Mesothelial cell of epicardium (in vitro differentiated cells): Measurements from ENCODE around the gene ACTN3. TPM values are rescaled to one million over a fixed set of nuclear protein-coding genes. Genes with fewer than 3 reads are reported as not detected.
"Not testable (repeated sequence)": the region's sequence is repeated elsewhere in the genome, so short reads cannot be mapped to it uniquely, and the experiment has no call there.

Experiments used
- DNase-seq, 2 experiments: peaks; one replicate each; pipeline ENCODE4 v3.0.0; 2021; ENCODE audit warnings: low spot score in 2 of 2; ENCODE audit not compliant: unreplicated experiment in 2 of 2
- H3K27ac Mint-ChIP-seq: 2 replicates; pipeline ENCODE4 v1.8.0; 2021; ENCODE audit warnings: mixed read lengths
- H3K27me3 Mint-ChIP-seq: 2 replicates; pipeline ENCODE4 v1.8.0; 2021; ENCODE audit warnings: low read depth, mixed read lengths
- H3K36me3 Mint-ChIP-seq: 2 replicates; pipeline ENCODE4 v1.8.0; 2021; ENCODE audit warnings: mixed read lengths
- H3K4me1 Mint-ChIP-seq: 2 replicates; pipeline ENCODE4 v1.8.0; 2021; ENCODE audit warnings: mixed read lengths
- H3K4me3 Mint-ChIP-seq: 2 replicates; pipeline ENCODE4 v1.8.0; 2021; ENCODE audit warnings: mild to moderate bottlenecking, moderate library complexity, mixed read lengths
- H3K9me3 Mint-ChIP-seq: 2 replicates; pipeline ENCODE4 v1.8.0; 2021; ENCODE audit warnings: mixed read lengths
- total RNA-seq: library from RNA; stranded (reverse); gene quantifications from 3 replicates; pipeline ENCODE4 v1.2.1, GENCODE V29; 2021
- TF ChIP-seq, protein P1 (sequence below): fragments of 200-600 bp; sonication (generic); IDR thresholded peaks from one replicate; pipeline ENCODE4 v1.5.0; 2021; ENCODE audit warnings: antibody characterized with exemption; ENCODE audit not compliant: unreplicated experiment

Gene ACTN3
- total RNA-seq, 1 donor from 2014 or later = 0.13 TPM

DNA sequence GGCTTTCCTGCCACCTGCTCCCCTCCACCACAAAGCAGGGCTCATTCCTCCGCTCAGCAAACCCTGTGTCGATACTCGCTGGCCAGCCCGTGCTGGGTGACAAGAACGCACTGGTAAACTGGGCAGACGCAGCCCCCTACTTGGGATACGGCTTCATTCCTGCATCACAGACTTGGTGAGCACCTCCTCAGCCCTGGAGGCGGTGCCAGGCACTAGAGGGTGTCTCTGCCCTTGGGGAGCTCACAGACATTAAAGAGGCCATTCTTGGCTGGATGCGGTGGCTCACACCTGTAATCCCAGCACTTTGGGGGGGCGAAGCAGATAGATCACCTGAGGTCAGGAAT, 6.9 kb upstream of the ACTN3 start:
- no peak overlapping the region for H3K4me3 Mint-ChIP-seq
- DNase-seq = no peak
- TF ChIP-seq, protein P1, sequence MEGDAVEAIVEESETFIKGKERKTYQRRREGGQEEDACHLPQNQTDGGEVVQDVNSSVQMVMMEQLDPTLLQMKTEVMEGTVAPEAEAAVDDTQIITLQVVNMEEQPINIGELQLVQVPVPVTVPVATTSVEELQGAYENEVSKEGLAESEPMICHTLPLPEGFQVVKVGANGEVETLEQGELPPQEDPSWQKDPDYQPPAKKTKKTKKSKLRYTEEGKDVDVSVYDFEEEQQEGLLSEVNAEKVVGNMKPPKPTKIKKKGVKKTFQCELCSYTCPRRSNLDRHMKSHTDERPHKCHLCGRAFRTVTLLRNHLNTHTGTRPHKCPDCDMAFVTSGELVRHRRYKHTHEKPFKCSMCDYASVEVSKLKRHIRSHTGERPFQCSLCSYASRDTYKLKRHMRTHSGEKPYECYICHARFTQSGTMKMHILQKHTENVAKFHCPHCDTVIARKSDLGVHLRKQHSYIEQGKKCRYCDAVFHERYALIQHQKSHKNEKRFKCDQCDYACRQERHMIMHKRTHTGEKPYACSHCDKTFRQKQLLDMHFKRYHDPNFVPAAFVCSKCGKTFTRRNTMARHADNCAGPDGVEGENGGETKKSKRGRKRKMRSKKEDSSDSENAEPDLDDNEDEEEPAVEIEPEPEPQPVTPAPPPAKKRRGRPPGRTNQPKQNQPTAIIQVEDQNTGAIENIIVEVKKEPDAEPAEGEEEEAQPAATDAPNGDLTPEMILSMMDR = no peak
- no peaks in the 10 kb centered on the region for H3K27me3 Mint-ChIP-seq
- peaks cover 5% of the 10 kb centered on the region for H3K4me1 Mint-ChIP-seq
- no peaks in the 10 kb centered on the region for H3K9me3 Mint-ChIP-seq
- H3K27ac Mint-ChIP-seq = no peak overlapping the region
- H3K36me3 Mint-ChIP-seq = peaks cover 33% of the 10 kb centered on the region

DNA sequence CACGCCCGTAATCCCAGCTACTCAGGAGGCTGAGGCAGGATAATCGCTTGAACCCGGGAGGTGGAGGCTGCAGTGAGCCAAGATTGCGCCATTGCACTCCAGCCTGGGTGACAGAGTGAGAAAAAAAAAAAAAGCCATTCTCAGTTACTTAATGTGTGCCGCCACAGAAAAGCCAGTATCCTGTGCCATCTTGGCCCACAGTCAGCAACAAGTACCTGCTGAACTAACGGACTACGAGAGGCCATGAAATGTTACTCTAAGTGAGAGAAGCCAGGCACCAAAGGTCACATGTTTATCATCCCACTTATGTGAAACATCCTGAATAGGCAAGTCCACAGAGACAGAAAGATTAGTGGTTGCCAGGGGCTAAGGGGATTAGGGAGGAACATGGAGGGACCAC, 6.1 kb upstream of the ACTN3 start:
- not testable (repeated sequence) for H3K4me3 Mint-ChIP-seq, H3K9me3 Mint-ChIP-seq, H3K4me1 Mint-ChIP-seq, H3K27ac Mint-ChIP-seq, H3K27me3 Mint-ChIP-seq, DNase-seq
- peaks cover 29% of the 10 kb centered on the region for H3K36me3 Mint-ChIP-seq

DNA sequence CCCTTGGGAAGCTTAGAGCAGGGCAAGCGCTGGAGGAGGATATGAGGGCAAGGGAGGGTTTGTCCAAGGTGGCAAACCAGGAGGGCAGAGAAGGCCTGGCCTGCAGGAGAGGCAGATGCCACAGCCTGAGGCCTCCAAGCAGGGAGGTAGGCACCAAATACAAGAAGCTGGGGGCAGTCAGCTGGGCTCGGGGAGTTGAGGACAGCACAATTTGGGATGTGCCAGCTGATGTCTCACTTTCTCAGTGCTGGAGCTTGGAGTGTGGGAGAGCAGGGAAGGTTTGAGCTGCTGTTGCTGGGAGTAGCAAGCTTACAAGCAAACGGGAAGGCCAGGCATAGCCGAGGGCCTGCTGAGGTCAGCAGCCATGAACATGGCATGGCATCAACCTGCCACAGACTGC, 4.8 kb upstream of the ACTN3 start:
- Mint-ChIP-seq H3K27me3 (peaks cover 3% of the 10 kb centered on the region), H3K27ac (no peak overlapping the region), H3K36me3 (peaks cover 26% of the 10 kb centered on the region), H3K4me3 (no peak overlapping the region), H3K4me1 (peaks cover 13% of the 10 kb centered on the region), H3K9me3 (no peaks in the 10 kb centered on the region)
- no peak for DNase-seq
- TF ChIP-seq, protein P1 = no peak

DNA sequence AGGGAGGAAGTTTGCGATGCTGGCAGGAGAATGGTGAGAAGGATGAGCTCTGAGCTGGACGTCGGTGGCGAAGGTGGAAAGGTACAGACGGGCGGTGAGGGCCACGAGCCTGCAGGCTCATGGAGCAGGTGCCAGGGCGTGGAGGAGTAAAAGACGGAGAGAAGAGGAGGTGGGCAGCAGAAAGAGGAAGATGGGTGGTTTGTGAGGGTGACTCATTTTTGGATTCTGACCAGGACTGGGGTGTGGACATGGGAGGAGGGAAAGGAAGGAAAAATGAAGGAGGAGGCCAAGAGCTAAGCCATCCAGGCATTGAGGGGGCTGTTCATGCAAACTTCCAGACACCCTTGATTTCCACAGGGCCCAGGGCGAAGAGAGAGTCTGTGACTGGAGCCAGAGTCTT, 4.3 kb upstream of the ACTN3 start:
- Mint-ChIP-seq H3K4me3 (no peak overlapping the region), H3K27ac (no peak overlapping the region), H3K4me1 (peaks cover 13% of the 10 kb centered on the region), H3K36me3 (peaks cover 22% of the 10 kb centered on the region), H3K9me3 (no peaks in the 10 kb centered on the region), H3K27me3 (peaks cover 3% of the 10 kb centered on the region)
- TF ChIP-seq, protein P1 = no peak
- no peak for DNase-seq

DNA sequence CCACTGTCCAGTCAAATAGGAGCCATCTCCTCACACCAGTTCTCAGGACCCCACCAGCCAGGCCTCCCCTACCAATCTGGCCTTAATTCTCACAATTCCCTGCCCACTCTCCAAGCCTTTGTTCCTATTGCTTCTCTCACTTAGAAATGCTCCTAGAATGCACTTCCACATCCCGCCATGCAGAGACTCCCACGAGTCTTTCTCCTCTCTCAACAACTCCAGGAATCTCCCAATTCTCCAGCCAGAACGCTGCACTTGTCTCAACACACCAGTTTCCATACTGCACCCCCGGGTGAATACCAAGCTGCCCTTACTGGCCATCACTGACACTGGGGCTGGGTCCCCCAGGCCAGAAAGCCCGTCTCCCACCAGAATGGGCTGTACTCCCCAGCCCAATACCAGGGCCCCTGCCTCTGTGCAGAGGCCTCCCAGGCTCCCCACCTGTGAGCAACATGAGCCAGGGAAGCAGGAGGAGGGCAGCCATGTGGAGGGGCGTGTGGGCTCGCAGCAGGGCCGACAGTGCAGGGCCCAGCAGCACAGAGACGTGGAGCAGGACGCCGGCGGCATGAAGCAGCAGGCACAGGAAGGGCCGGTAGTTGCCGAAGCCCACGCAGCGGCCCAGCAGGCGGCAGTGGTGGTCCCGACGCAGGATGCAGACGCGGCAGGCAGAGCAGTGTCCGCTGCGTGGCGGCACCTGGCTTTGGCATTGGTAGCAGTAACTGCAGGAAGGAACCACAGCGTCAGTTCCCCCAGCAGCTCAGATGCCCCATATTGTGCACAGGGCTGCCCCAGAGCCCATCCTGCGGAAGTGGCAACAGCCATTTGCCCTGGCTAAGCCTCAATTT, 3.2 kb upstream of the ACTN3 start:
- H3K9me3 Mint-ChIP-seq = no peaks in the 10 kb centered on the region
- H3K27me3 Mint-ChIP-seq = peaks cover 3% of the 10 kb centered on the region
- peak overlapping the region; percentile 12 for H3K4me3 Mint-ChIP-seq
- H3K36me3 Mint-ChIP-seq = peaks cover 19% of the 10 kb centered on the region
- TF ChIP-seq, protein P1 = no peak
- no peak for DNase-seq
- peaks cover 13% of the 10 kb centered on the region for H3K4me1 Mint-ChIP-seq
- H3K27ac Mint-ChIP-seq = peak overlapping the region; percentile 18

DNA sequence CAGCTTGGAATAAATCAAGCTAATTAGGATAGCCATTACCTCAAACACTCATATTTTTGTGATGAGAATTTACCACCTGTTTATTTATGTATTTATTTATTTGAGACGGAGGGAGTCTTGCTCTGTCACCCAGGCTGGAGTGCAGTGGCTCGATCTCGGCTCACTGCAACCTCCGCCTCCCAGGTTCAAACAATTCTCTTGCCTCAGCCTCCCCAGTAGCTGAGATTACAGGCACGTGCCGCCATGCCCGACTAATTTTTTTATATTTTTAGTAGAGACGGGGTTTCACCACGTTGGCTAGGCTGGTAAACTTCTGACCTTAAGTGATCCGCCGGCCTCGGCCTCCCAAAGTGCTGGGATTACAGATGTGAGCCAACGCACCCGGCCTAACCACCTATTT, 1.8 kb upstream of the ACTN3 start:
- Mint-ChIP-seq H3K4me1 (peaks cover 13% of the 10 kb centered on the region), H3K4me3 (peak overlapping the region; percentile 73), H3K36me3 (peaks cover 15% of the 10 kb centered on the region)
- DNase-seq, H3K27me3 Mint-ChIP-seq, H3K9me3 Mint-ChIP-seq, H3K27ac Mint-ChIP-seq: not testable (repeated sequence)
